Inflammatory macrophage (primary cell): ENCODE data around the gene SCAMP3.

Experiments used
- DNase-seq, 2 donors: peaks; one replicate each; pipeline ENCODE4 v3.0.0-alpha.2; 2020 to 2022

SCAMP3 gene

GRCh38 chr1:155285063-155285462 lies 22.9 kb upstream of the SCAMP3 start:
- no peak for DNase-seq

- DNase-seq: no peak
Measured at GRCh38 chr1:155284476-155284875, 22.3 kb upstream of the SCAMP3 start.

GRCh38 chr1:155282488-155283091 lies 20.4 kb upstream of the SCAMP3 start:
- no peak for DNase-seq

- no peak for DNase-seq
Measured at GRCh38 chr1:155279268-155279667, 17.1 kb upstream of the SCAMP3 start.

- DNase-seq: no peak
Measured at GRCh38 chr1:155278689-155279160, 16.6 kb upstream of the SCAMP3 start.

- peak in 1 of 2 donors; percentile 20 for DNase-seq
Measured at GRCh38 chr1:155277902-155278688, 15.9 kb upstream of the SCAMP3 start.

GRCh38 chr1:155277070-155277901 lies 15.1 kb upstream of the SCAMP3 start, which contains the start of gene HCN3:
Gene HCN3 (plus strand): TSS chr1:155277463. CDS start chr1:155277591, 128 bp downstream.
- DNase-seq: peak; percentile 96 to 97

- DNase-seq: peak; percentile 97 to 98
Measured at GRCh38 chr1:155273343-155274245, 11.4 kb upstream of the SCAMP3 start, which contains the start of gene CLK2. Gene CLK2 (minus strand): TSS chr1:155273504. CDS start chr1:155270977, 2,527 bp downstream.

GRCh38 chr1:155272466-155273342 lies 10.5 kb upstream of the SCAMP3 start:
- no peak for DNase-seq

GRCh38 chr1:155269381-155269780 lies 7.2 kb upstream of the SCAMP3 start:
- DNase-seq: no peak

- DNase-seq: no peak
Measured at GRCh38 chr1:155268630-155269029, 6.5 kb upstream of the SCAMP3 start.

GRCh38 chr1:155267373-155267772 lies 5.2 kb upstream of the SCAMP3 start:
- no peak for DNase-seq

GRCh38 chr1:155266553-155266952 lies 4.4 kb upstream of the SCAMP3 start:
- no peak for DNase-seq

GRCh38 chr1:155263067-155263466 lies 907 bp upstream of the SCAMP3 start:
- no peak for DNase-seq

GRCh38 chr1:155261493-155261851 lies 688 bp downstream of the SCAMP3 start:
- DNase-seq: peak in 1 of 2 donors; percentile 27

GRCh38 chr1:155260276-155260675 lies 1.9 kb downstream of the SCAMP3 start:
- DNase-seq: no peak

GRCh38 chr1:155256058-155256852 lies 5.9 kb downstream of the SCAMP3 start:
- no peak for DNase-seq

- peak; percentile 40 to 58 for DNase-seq
Measured at GRCh38 chr1:155255243-155256007, 6.7 kb downstream of the SCAMP3 start, which contains the start of gene ENTREP3. Gene ENTREP3 (minus strand): TSS chr1:155255483. CDS start chr1:155254877, 606 bp downstream.

GRCh38 chr1:155254714-155255242 lies 7.4 kb downstream of the SCAMP3 start:
- no peak for DNase-seq
